ENCODE measurements around the gene FEM1B. TPM values are rescaled to one million over a fixed set of nuclear protein-coding genes. Genes with fewer than 3 reads are reported as not detected.

FEM1B gene
- polyA plus RNA-seq, 2 of the 4 experiments (the other 2 are of a cell fraction) = 19.5 to 59.1 TPM

- Histone ChIP-seq H3K4me2 (no peak overlapping the region), H3K4me3 (no peak overlapping the region), H3K27ac (no peak overlapping the region), H3K9me3 (no peaks in the 10 kb centered on the region), H3K4me1 (no peaks in the 10 kb centered on the region; the same call in 2 of the 3 replicates)
- POLR2A ChIA-PET = no interaction called here
- DNase-seq (ENCODE audit: low read depth in 1 of 2, low spot score in 1 of 2) = no peak
- no peak for ATAC-seq
- 39% methylated on average over 5 of the region's 5 CpGs for WGBS (ENCODE audit: missing lambda C conversion rate)
- TF ChIP-seq CBX2 (IDR thresholded peaks at IDR 0.05; ENCODE audit: borderline replicate concordance, low read depth) = no peak
- TF ChIP-seq RNF2 (IDR thresholded peaks at IDR 0.05; ENCODE audit: borderline replicate concordance, low read depth) = peak; percentile 55; the same call in 1 of the 2 replicates
- CTCF ChIA-PET = interaction anchor here (0.9 to 1.9 kb wide), 5 partner anchors 10 to 612 kb away, joined by 3 to 8 read pairs (median 4); no protein-coding TSS in a partner anchor
- FAIRE-seq = peak; percentile 23
These were observed 14.8 kb upstream of the FEM1B start for GRCh38 chr15:68262514-68263356.

GRCh38 chr15:68264282-68264681 lies 13.3 kb upstream of the FEM1B start:
- ATAC-seq (no peak), FAIRE-seq (peak; percentile 13), DNase-seq (ENCODE audit: low read depth in 1 of 2, low spot score in 1 of 2) (no peak)
- no peaks in the 10 kb centered on the region for H3K4me1 ChIP-seq
- POLR2A ChIA-PET = interaction anchor here (0.7 to 2.6 kb wide), 3 partner anchors 9 to 896 kb away, joined by 3 to 15 read pairs (median 6); partner anchors contain the start of gene FEM1B
- no peak overlapping the region for H3K27ac ChIP-seq
- CTCF ChIA-PET = interaction anchor here (0.5 to 2.0 kb wide), 6 partner anchors 11 to 612 kb away, joined by 3 to 15 read pairs (median 4); no protein-coding TSS in a partner anchor
- WGBS (ENCODE audit: missing lambda C conversion rate) = 50% methylated on average over 2 of the region's 2 CpGs
- H3K4me3 ChIP-seq = no peak overlapping the region
- no peak overlapping the region for H3K4me2 ChIP-seq
- no peak for TF ChIP-seq RFX5 (IDR thresholded peaks at IDR 0.05)
- TF ChIP-seq POLR2AphosphoS2 (conservative IDR thresholded peaks at IDR 0.05; ENCODE audit: low read length) = no peak
- no peak for TF ChIP-seq CBX2 (IDR thresholded peaks at IDR 0.05; ENCODE audit: borderline replicate concordance, low read depth)
- TF ChIP-seq NFE2L2 (conservative IDR thresholded peaks at IDR 0.05; ENCODE audit: low read length) = no peak
- no peak for TF ChIP-seq FOSB (CRISPR knock-in tag; IDR thresholded peaks at IDR 0.05)
- no peak for TF ChIP-seq TP53 (CRISPR knock-in tag; IDR thresholded peaks at IDR 0.05)
- no peak for TF ChIP-seq CHD4 (IDR thresholded peaks at IDR 0.05; ENCODE audit: borderline replicate concordance)
- H3K9me3 ChIP-seq = no peaks in the 10 kb centered on the region

GRCh38 chr15:68265081-68265480 lies 12.5 kb upstream of the FEM1B start:
- H3K9me3 ChIP-seq = no peaks in the 10 kb centered on the region
- FAIRE-seq (no peak), DNase-seq (ENCODE audit: low read depth in 1 of 2, low spot score in 1 of 2) (no peak), ATAC-seq (no peak)
- no peak overlapping the region for H3K4me2 ChIP-seq
- ChIA-PET CTCF (interaction anchor here (0.5 to 2.0 kb wide), 3 partner anchors 12 to 42 kb away, joined by 3 to 15 read pairs (median 3); no protein-coding TSS in a partner anchor), POLR2A (interaction anchor here (1.4 to 2.6 kb wide), 2 partner anchors 9 to 13 kb away, joined by 3 to 15 read pairs; partner anchors contain the start of gene FEM1B)
- TF ChIP-seq USF2 (IDR thresholded peaks at IDR 0.05) (no peak), POLR2A (IDR thresholded peaks at IDR 0.05; ENCODE audit: low read length) (no peak)
- no peaks in the 10 kb centered on the region for H3K4me1 ChIP-seq
- no peak overlapping the region for H3K27ac ChIP-seq
- H3K4me3 ChIP-seq = no peak overlapping the region
- WGBS (ENCODE audit: missing lambda C conversion rate) = 42% methylated on average over 4 of the region's 4 CpGs

GRCh38 chr15:68265674-68266073 lies 11.9 kb upstream of the FEM1B start:
- POLR2A ChIA-PET = interaction anchor here (2.6 kb wide), 1 partner anchor 12 kb away, joined by 15 read pairs; the partner anchor contains the start of gene FEM1B
- ATAC-seq = no peak
- Histone ChIP-seq H3K9me3 (no peaks in the 10 kb centered on the region), H3K4me2 (no peak overlapping the region), H3K4me3 (no peak overlapping the region), H3K27ac (no peak overlapping the region), H3K4me1 (peaks cover 2% of the 10 kb centered on the region)
- TF ChIP-seq HES2 (IDR thresholded peaks at IDR 0.05) (no peak), RNF2 (IDR thresholded peaks at IDR 0.05; ENCODE audit: borderline replicate concordance, low read depth) (0 out of 2 replicates have a peak, but pooled peaks have one; percentile 64)
- 55% methylated on average over 3 of the region's 3 CpGs for WGBS (ENCODE audit: missing lambda C conversion rate)
- no peak for DNase-seq (ENCODE audit: low read depth in 1 of 2, low spot score in 1 of 2)
- FAIRE-seq = no peak
- CTCF ChIA-PET = no interaction called here

- WGBS (ENCODE audit: missing lambda C conversion rate) = 51% methylated on average over 3 of the region's 3 CpGs
- no peaks in the 10 kb centered on the region for H3K9me3 ChIP-seq
- no peak overlapping the region for H3K4me3 ChIP-seq
- ChIA-PET CTCF (interaction anchor here (1.2 kb wide), 1 partner anchor 15 kb away, joined by 5 read pairs; no protein-coding TSS in a partner anchor), POLR2A (interaction anchor here (1.9 kb wide), 1 partner anchor 9 kb away, joined by 10 read pairs; the partner anchor contains the start of gene FEM1B)
- ATAC-seq (no peak), FAIRE-seq (peak; percentile 28), DNase-seq (ENCODE audit: low read depth in 1 of 2, low spot score in 1 of 2) (no peak)
- no peak overlapping the region for H3K27ac ChIP-seq
- peaks cover 30% of the 10 kb centered on the region for H3K4me1 ChIP-seq
- no peak overlapping the region for H3K4me2 ChIP-seq
- TF ChIP-seq RAD21 (conservative IDR thresholded peaks at IDR 0.05 in 1 of 2, IDR thresholded peaks at IDR 0.05 in 1 of 2) (no peak), HOXB5 (CRISPR knock-in tag; IDR thresholded peaks at IDR 0.05) (no peak), CHD4 (IDR thresholded peaks at IDR 0.05; ENCODE audit: borderline replicate concordance) (no peak), HEYL (CRISPR knock-in tag; IDR thresholded peaks at IDR 0.05) (no peak), FOXS1 (CRISPR knock-in tag; IDR thresholded peaks at IDR 0.05) (no peak), HDAC2 (IDR thresholded peaks at IDR 0.05) (no peak), HOXA7 (CRISPR knock-in tag; IDR thresholded peaks at IDR 0.05) (no peak), PHF8 (IDR thresholded peaks at IDR 0.05; ENCODE audit: borderline replicate concordance, low read depth) (no peak), ZC3H11A (IDR thresholded peaks at IDR 0.05) (no peak), SMC3 (IDR thresholded peaks at IDR 0.05) (no peak), GATA3 (IDR thresholded peaks at IDR 0.05; ENCODE audit: borderline replicate concordance) (no peak), POLR2A (IDR thresholded peaks at IDR 0.05; ENCODE audit: low read length) (no peak), CBX8 (IDR thresholded peaks at IDR 0.05) (no peak), MAFK (IDR thresholded peaks at IDR 0.05; ENCODE audit: partially characterized antibody) (no peak), USF2 (IDR thresholded peaks at IDR 0.05) (no peak)
These were observed 9.1 kb upstream of the FEM1B start for GRCh38 chr15:68268405-68268804.
